ENCODE measurements around the gene VPS45. TPM values are rescaled to one million over a fixed set of nuclear protein-coding genes. Genes with fewer than 3 reads are reported as not detected.
"Not testable (repeated sequence)": the region's sequence is repeated elsewhere in the genome, so short reads cannot be mapped to it uniquely, and the experiment has no call there.

Gene VPS45
- total and polyA plus RNA-seq, 10 donors = 16.2 to 62.8 (median 42.1) TPM

DNA sequence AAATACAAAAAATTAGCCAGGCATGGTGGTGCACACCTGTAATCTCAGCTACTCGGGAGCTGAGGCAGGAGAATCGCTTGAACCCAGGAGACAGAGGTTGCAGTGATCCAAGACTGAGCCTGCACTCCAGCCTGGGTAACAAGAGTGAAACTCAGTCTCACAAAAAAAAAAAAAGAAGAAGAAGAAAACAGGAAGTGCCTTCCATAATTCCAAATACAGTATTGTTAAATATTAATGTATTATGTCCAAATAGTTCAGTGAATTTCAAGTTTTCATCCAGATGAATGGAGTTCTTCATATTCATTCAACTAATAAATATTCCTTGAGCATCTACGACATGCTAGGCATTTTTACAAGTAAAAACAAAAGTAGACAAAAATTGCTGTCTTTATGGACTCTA lies 115.5 kb downstream of the VPS45 start:
- TF ChIP-seq, protein P1, sequence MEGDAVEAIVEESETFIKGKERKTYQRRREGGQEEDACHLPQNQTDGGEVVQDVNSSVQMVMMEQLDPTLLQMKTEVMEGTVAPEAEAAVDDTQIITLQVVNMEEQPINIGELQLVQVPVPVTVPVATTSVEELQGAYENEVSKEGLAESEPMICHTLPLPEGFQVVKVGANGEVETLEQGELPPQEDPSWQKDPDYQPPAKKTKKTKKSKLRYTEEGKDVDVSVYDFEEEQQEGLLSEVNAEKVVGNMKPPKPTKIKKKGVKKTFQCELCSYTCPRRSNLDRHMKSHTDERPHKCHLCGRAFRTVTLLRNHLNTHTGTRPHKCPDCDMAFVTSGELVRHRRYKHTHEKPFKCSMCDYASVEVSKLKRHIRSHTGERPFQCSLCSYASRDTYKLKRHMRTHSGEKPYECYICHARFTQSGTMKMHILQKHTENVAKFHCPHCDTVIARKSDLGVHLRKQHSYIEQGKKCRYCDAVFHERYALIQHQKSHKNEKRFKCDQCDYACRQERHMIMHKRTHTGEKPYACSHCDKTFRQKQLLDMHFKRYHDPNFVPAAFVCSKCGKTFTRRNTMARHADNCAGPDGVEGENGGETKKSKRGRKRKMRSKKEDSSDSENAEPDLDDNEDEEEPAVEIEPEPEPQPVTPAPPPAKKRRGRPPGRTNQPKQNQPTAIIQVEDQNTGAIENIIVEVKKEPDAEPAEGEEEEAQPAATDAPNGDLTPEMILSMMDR (IDR thresholded peaks at IDR 0.05 in 8 of 11, conservative IDR thresholded peaks at IDR 0.05 in 3 of 11) = no peak
- TF ChIP-seq POLR2A (IDR thresholded peaks at IDR 0.05) = no peak
- TF ChIP-seq POLR2AphosphoS5 (IDR thresholded peaks at IDR 0.05) = no peak
- Histone ChIP-seq H3K4me3 (no peak overlapping the region), H3K9me3 (no peaks in the 10 kb centered on the region), H3K27me3 (replicated peaks in 1 of 7) (no peaks in the 10 kb centered on the region), H3K4me1 (peaks cover 0 to 77% (median 18%) of the 10 kb centered on the region in 6 donors), H3K27ac (peak overlapping the region in 3 of 8 donors; percentile 38 to 53 (median 42)), H3K36me3 (no peaks in the 10 kb centered on the region)
- 78 to 87% (median 84%) methylated on average over 3 of the region's 3 CpGs for WGBS, 5 donors
- intact Hi-C loops (cut with DNase I; ENCODE audit: low total_unique reads) = loop anchor here (10.0 kb wide), 1 partner anchor 228 kb away; no protein-coding TSS in a partner anchor
- DNase-seq = no peak

GRCh38 chr1:150185481-150185880 lies 117.9 kb downstream of the VPS45 start:
- Histone ChIP-seq H3K27ac (peak overlapping the region in 2 of 8 donors; percentile 75 to 84), H3K9me3 (no peaks in the 10 kb centered on the region), H3K36me3 (no peaks in the 10 kb centered on the region), H3K27me3 (replicated peaks in 1 of 7) (no peaks in the 10 kb centered on the region), H3K4me3 (no peak overlapping the region), H3K4me1 (peaks cover 0 to 52% (median 18%) of the 10 kb centered on the region in 6 donors)
- intact Hi-C loops (cut with DNase I; ENCODE audit: low total_unique reads) = loop anchor here (10.0 kb wide), 1 partner anchor 231 kb away; no protein-coding TSS in a partner anchor
- TF ChIP-seq, protein P1 (IDR thresholded peaks at IDR 0.05 in 8 of 11, conservative IDR thresholded peaks at IDR 0.05 in 3 of 11) = no peak
- TF ChIP-seq POLR2A (IDR thresholded peaks at IDR 0.05) (no peak), POLR2AphosphoS5 (IDR thresholded peaks at IDR 0.05) (no peak)
- no peak for DNase-seq
- WGBS, 5 donors = 89 to 94% (median 92%) methylated on average over 7 of the region's 7 CpGs

GRCh38 chr1:150186438-150186788 lies 118.8 kb downstream of the VPS45 start:
- 75 to 92% (median 82%) methylated on average over 7 of the region's 7 CpGs for WGBS, 5 donors
- not testable (repeated sequence) for H3K36me3 ChIP-seq; H3K9me3 ChIP-seq; DNase-seq; H3K27me3 ChIP-seq (replicated peaks in 1 of 7)
- peak overlapping the region in 1 of 8 donors; percentile 39 for H3K4me3 ChIP-seq
- H3K27ac ChIP-seq = peak overlapping the region in 7 of 8 donors; percentile 61 to 85 (median 72)
- intact Hi-C loops (cut with DNase I; ENCODE audit: low total_unique reads) = loop anchor here (10.0 kb wide), 1 partner anchor 232 kb away; no protein-coding TSS in a partner anchor
- H3K4me1 ChIP-seq = peaks cover 0 to 46% (median 18%) of the 10 kb centered on the region in 6 donors

- intact Hi-C loops (cut with DNase I; ENCODE audit: low total_unique reads) = loop anchor here (10.0 kb wide), 1 partner anchor 232 kb away; no protein-coding TSS in a partner anchor
- peaks cover 0 to 46% (median 18%) of the 10 kb centered on the region in 6 donors for H3K4me1 ChIP-seq
- peak overlapping the region in 7 of 8 donors; percentile 61 to 85 (median 72) for H3K27ac ChIP-seq
- WGBS, 5 donors = 9 to 17% (median 13%) methylated on average over 10 of the region's 10 CpGs
- no peaks in the 10 kb centered on the region for H3K27me3 ChIP-seq (replicated peaks in 1 of 7)
- TF ChIP-seq, protein P1 (IDR thresholded peaks at IDR 0.05 in 8 of 11, conservative IDR thresholded peaks at IDR 0.05 in 3 of 11) = peak in 9 of 11 experiments; percentile 24 to 59 (median 54)
- TF ChIP-seq POLR2A (IDR thresholded peaks at IDR 0.05) (no peak), POLR2AphosphoS5 (IDR thresholded peaks at IDR 0.05) (peak in 1 of 3 donors; percentile 49)
- no peaks in the 10 kb centered on the region for H3K36me3 ChIP-seq
- no peak for DNase-seq
- no peaks in the 10 kb centered on the region for H3K9me3 ChIP-seq
- H3K4me3 ChIP-seq = peak overlapping the region in 2 of 8 donors; percentile 3 to 39
These were observed 119.4 kb downstream of the VPS45 start for GRCh38 chr1:150186789-150187559.
